Gastrocnemius medialis (tissue), 4 donors: Measurements from ENCODE around the gene FBLN1. TPM values are rescaled to one million over a fixed set of nuclear protein-coding genes. Genes with fewer than 3 reads are reported as not detected.

ENCODE experiments used
- ATAC-seq, 2 donors: fragments of 150-250 bp; one replicate each; pipeline ENCODE4 v1.9.1; 2016
- DNase-seq, 2 donors: peaks; one replicate each; pipeline ENCODE4 v3.0.0-alpha.2; 2019
- H3K27ac ChIP-seq, 4 donors: fragments of 200-600 bp; sonication (generic); 1 replicate in 1 of 4; 2 replicates in 3 of 4; pipeline ENCODE4 v1.5.1; 2016 to 2018; ENCODE audit warnings: mild to moderate bottlenecking in 2 of 4, moderate library complexity in 1 of 4
- H3K27me3 ChIP-seq, 3 donors: fragments of 200-600 bp; sonication (generic) in 2 of 3; 1 replicate in 1 of 3; 2 replicates in 2 of 3; pipeline versions ENCODE4 v1.5.1 to v1.6.0; 2016 to 2019; ENCODE audit warnings: mild to moderate bottlenecking in 1 of 3, moderate library complexity in 1 of 3
- H3K36me3 ChIP-seq, 2 donors: fragments of 200-600 bp; sonication (generic) in 1 of 2; one replicate each; pipeline ENCODE4 v1.5.1; 2017 to 2018
- H3K4me1 ChIP-seq, 2 donors: fragments of 200-600 bp; sonication (generic) in 1 of 2; one replicate each; pipeline ENCODE4 v1.5.1; 2016 to 2017; ENCODE audit warnings: mild to moderate bottlenecking in 2 of 2
- H3K4me3 ChIP-seq, 4 donors: fragments of 200-600 bp; sonication (generic) in 3 of 4; 1 replicate in 1 of 4; 2 replicates in 3 of 4; pipeline ENCODE4 v1.5.1; 2016 to 2019; ENCODE audit warnings: mild to moderate bottlenecking in 2 of 4
- H3K9me3 ChIP-seq, 3 donors: fragments of 200-600 bp; sonication (generic) in 2 of 3; 1 replicate in 1 of 3; 2 replicates in 2 of 3; pipeline ENCODE4 v1.5.1; 2016 to 2019
- CTCF ChIP-seq, 5 experiments: fragments of 450-650 bp in 3 of 5; fragments of 200-600 bp in 2 of 5; sonication (generic) in 2 of 5; IDR thresholded peaks in 4 of 5; conservative IDR thresholded peaks in 1 of 5; 1 replicate in 4 of 5; 2 replicates in 1 of 5; pipeline ENCODE4 v1.5.1; 2016 to 2019; ENCODE audit warnings: antibody characterized with exemption in 5 of 5, mild to moderate bottlenecking in 3 of 5, moderate library complexity in 3 of 5
- POLR2A ChIP-seq, 2 donors: fragments of 450-650 bp; IDR thresholded peaks; one replicate each; pipeline ENCODE4 v1.6.1; 2017; ENCODE audit warnings: antibody characterized with exemption in 2 of 2, mild to moderate bottlenecking in 2 of 2, moderate library complexity in 2 of 2
- in situ Hi-C, 4 donors: fragments of 200-750 bp; cut with MboI; loops; one replicate each; pipeline versions ENCODE4 v1.15.0 to v1.8.0; 2017; ENCODE audit warnings: low sequenced_read_pairs in 4 of 4
- intact Hi-C: fragments of 100-400 bp; cut with DNase I; formaldehyde crosslinking; loops from one replicate; pipeline ENCODE4 v1.15.1; 2023; ENCODE audit warnings: low total_unique reads
- total RNA-seq, 4 donors: library from RNA; depleted of rRNA; stranded (reverse); fragments of >200 nt; gene quantifications; one replicate each; pipeline versions ENCODE4 v1.1.0 to v1.2.3, GENCODE V29; 2016

FBLN1 gene
- total RNA-seq, 4 donors from 2014 or later: 12.5 to 37.1 (median 19.2) TPM

- no peak overlapping the region for H3K4me3 ChIP-seq
- no peak for DNase-seq
- no peaks in the 10 kb centered on the region for H3K36me3 ChIP-seq
- ATAC-seq: no peak
- H3K9me3 ChIP-seq: no peaks in the 10 kb centered on the region
- H3K27me3 ChIP-seq: peaks cover 0 to 13% (median 6%) of the 10 kb centered on the region in 3 donors
- TF ChIP-seq CTCF (IDR thresholded peaks at IDR 0.05 in 4 of 5, conservative IDR thresholded peaks at IDR 0.05 in 1 of 5): no peak
- no peak for TF ChIP-seq POLR2A (IDR thresholded peaks at IDR 0.05)
- no peak overlapping the region for H3K27ac ChIP-seq
- intact Hi-C loops (loop anchor here (5.0 kb wide), 2 partner anchors 70 to 285 kb away; no protein-coding TSS in a partner anchor), in situ Hi-C loops (loop anchor here in 3 of 4 donors (5.0 to 10.0 kb wide), 4 partner anchors 58 to 408 kb away; no protein-coding TSS in a partner anchor)
- H3K4me1 ChIP-seq: no peaks in the 10 kb centered on the region
Observed at GRCh38 chr22:45576730-45577464, 74.2 kb downstream of the FBLN1 start.

DNA sequence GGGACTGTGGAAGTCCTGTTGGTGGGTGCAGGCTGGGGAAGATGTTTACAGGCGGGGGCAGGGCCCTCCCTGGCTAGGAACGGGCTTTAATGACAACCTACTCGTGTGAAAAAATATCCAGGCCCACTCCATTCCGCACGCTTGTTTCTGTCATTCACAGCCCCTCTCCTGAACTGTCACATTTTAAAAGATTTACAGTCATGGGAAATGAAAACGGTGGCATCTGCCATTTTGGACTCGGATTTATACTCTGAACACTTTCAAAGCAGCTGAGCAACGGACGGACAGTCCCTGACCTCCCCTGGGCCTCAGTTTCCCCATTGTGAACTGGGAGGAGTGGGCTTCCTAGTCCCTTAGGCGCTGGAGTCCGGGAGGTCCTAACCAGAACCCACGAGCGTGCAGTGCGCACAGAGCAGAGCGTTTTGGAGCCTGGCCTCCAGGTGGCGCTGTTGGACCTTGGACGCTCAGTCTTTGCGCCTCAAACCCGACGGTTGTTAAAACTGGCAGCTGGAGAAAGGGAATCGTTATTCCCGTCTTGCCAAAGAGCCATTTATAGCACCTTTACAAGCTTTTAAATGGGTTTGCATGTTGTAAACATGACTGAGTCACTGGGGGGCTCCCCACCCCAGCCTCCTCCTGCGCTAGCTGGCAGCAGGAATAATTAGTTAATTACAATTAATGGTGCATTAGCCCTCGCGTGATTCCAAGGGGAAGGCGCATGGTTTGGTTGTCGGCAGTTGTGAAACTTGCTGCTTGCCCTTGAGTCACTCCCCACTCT is 75.3 kb downstream of the FBLN1 start:
- intact Hi-C loops (loop anchor here (5.0 kb wide), 2 partner anchors 69 to 284 kb away; no protein-coding TSS in a partner anchor), in situ Hi-C loops (loop anchor here in 3 of 4 donors (5.0 to 10.0 kb wide), 4 partner anchors 57 to 407 kb away; no protein-coding TSS in a partner anchor)
- no peaks in the 10 kb centered on the region for H3K9me3 ChIP-seq
- peak; percentile 83 to 86 for ATAC-seq
- H3K27ac ChIP-seq: no peak overlapping the region
- H3K4me1 ChIP-seq: no peaks in the 10 kb centered on the region
- peaks cover 0 to 13% (median 6%) of the 10 kb centered on the region in 3 donors for H3K27me3 ChIP-seq
- H3K36me3 ChIP-seq: no peaks in the 10 kb centered on the region
- H3K4me3 ChIP-seq: no peak overlapping the region
- DNase-seq: peak; percentile 47 to 64
- TF ChIP-seq POLR2A (IDR thresholded peaks at IDR 0.05) (no peak), CTCF (IDR thresholded peaks at IDR 0.05 in 4 of 5, conservative IDR thresholded peaks at IDR 0.05 in 1 of 5) (peak; percentile 78 to 95 (median 91))

- no peak overlapping the region for H3K27ac ChIP-seq
- no peak overlapping the region for H3K4me3 ChIP-seq
- ATAC-seq (no peak), DNase-seq (no peak)
- in situ Hi-C loops: loop anchor here in 3 of 4 donors (5.0 to 10.0 kb wide), 4 partner anchors 56 to 406 kb away; no protein-coding TSS in a partner anchor
- no peaks in the 10 kb centered on the region for H3K9me3 ChIP-seq
- no peaks in the 10 kb centered on the region for H3K4me1 ChIP-seq
- intact Hi-C loops: loop anchor here (5.0 kb wide), 2 partner anchors 69 to 284 kb away; no protein-coding TSS in a partner anchor
- TF ChIP-seq POLR2A (IDR thresholded peaks at IDR 0.05): no peak
- TF ChIP-seq CTCF (IDR thresholded peaks at IDR 0.05 in 4 of 5, conservative IDR thresholded peaks at IDR 0.05 in 1 of 5): no peak
- H3K36me3 ChIP-seq: no peaks in the 10 kb centered on the region
- peaks cover 0 to 13% (median 6%) of the 10 kb centered on the region in 3 donors for H3K27me3 ChIP-seq
Observed at GRCh38 chr22:45578524-45579147, 76.0 kb downstream of the FBLN1 start.

DNA sequence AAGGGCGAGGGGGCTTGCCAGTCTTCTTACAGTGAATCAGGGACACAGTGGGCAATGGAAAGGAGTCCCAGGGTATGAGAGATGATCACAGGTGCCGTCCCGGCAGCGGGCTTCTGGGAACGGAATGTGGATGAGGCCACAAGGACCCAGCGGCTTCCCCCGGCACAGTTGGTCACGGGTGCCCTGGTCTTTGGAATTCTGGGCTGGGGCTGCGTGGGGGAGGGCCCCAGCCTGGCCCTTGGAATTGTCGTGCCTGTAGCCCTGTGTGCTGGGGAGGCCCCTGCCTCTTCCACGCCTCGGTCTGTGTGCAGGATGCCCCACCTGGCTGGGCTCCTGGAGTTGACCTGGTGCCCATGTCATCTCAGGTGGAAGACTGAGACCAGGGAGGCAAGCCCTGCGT is 76.6 kb downstream of the FBLN1 start:
- TF ChIP-seq CTCF (IDR thresholded peaks at IDR 0.05 in 4 of 5, conservative IDR thresholded peaks at IDR 0.05 in 1 of 5) (no peak), POLR2A (IDR thresholded peaks at IDR 0.05) (no peak)
- Histone ChIP-seq H3K36me3 (no peaks in the 10 kb centered on the region), H3K9me3 (no peaks in the 10 kb centered on the region), H3K27me3 (peaks cover 0 to 13% (median 6%) of the 10 kb centered on the region in 3 donors), H3K4me1 (no peaks in the 10 kb centered on the region), H3K4me3 (no peak overlapping the region), H3K27ac (no peak overlapping the region)
- intact Hi-C loops: loop anchor here (5.0 kb wide), 2 partner anchors 68 to 283 kb away; no protein-coding TSS in a partner anchor
- DNase-seq: no peak
- in situ Hi-C loops: loop anchor here in 3 of 4 donors (5.0 to 10.0 kb wide), 4 partner anchors 55 to 405 kb away; no protein-coding TSS in a partner anchor
- ATAC-seq: no peak
